DOHH2 (cell line): ENCODE data around the gene ZSWIM6.

Experiments
- CTCF ChIP-seq: fragments of 200-600 bp; sonication (generic); IDR thresholded peaks from one replicate; pipeline ENCODE4 v1.5.1; 2014; ENCODE audit warnings: antibody characterized with exemption, mild to moderate bottlenecking, low read depth, low read length; ENCODE audit not compliant: poor library complexity, severe bottlenecking
- EZH2phosphoT487 ChIP-seq: fragments of 200-600 bp; sonication (generic); IDR thresholded peaks from 2 replicates; pipeline ENCODE4 v1.6.1; 2017; ENCODE audit warnings: borderline replicate concordance, mild to moderate bottlenecking, antibody characterized with exemption, low read length, moderate library complexity, mixed read lengths

- no peak for TF ChIP-seq CTCF
- TF ChIP-seq EZH2phosphoT487: no peak
Observed at GRCh38 chr5:61308712-61309111, 23.3 kb upstream of the ZSWIM6 start.
